Mammary epithelial cell (primary cell): ENCODE measurements around the gene ZNF503.

Experiments
- CTCF ChIP-seq, 2 donors: IDR thresholded peaks in 1 of 2; conservative IDR thresholded peaks in 1 of 2; 2 replicates each; pipeline ENCODE4 v1.5.1; 2011 to 2012; ENCODE audit warnings: inconsistent platforms in 2 of 2, low read length in 2 of 2, mild to moderate bottlenecking in 2 of 2, control low read depth in 1 of 2, low read depth in 1 of 2; ENCODE audit not compliant: insufficient read depth in 1 of 2; ENCODE audit errors: extremely low read depth in 1 of 2
- EZH2 ChIP-seq: IDR thresholded peaks from 2 replicates; pipeline ENCODE4 v1.6.1; 2012; ENCODE audit warnings: low read length, inconsistent platforms, borderline replicate concordance

- TF ChIP-seq CTCF (conservative IDR thresholded peaks at IDR 0.05 in 1 of 2, IDR thresholded peaks at IDR 0.05 in 1 of 2; ENCODE audit: extremely low read depth in 1 of 2, insufficient read depth in 1 of 2, low read depth in 1 of 2, low read length in 2 of 2): no peak
- TF ChIP-seq EZH2: no peak
These were observed 48.9 kb downstream of the ZNF503 start for GRCh38 chr10:75352650-75353049.
